SK-N-MC (cell line): ENCODE measurements around the gene ADAT1.

Source experiments
- EZH2 ChIP-seq: fragments of 200-600 bp; sonication (generic); IDR thresholded peaks from one replicate; pipeline ENCODE4 v1.6.1; 2017; ENCODE audit warnings: antibody characterized with exemption
- FOXP2 ChIP-seq: optimal IDR thresholded peaks from 2 replicates; pipeline ENCODE3; 2011; ENCODE audit warnings: mild to moderate bottlenecking, moderate library complexity; ENCODE audit not compliant: insufficient read depth; ENCODE audit errors: extremely low read length, control extremely low read depth
- POLR2AphosphoS5 ChIP-seq: IDR thresholded peaks from 2 replicates; pipeline ENCODE4 v1.6.1; 2012; ENCODE audit warnings: mild to moderate bottlenecking, low read depth, low read length, borderline replicate concordance

DNA sequence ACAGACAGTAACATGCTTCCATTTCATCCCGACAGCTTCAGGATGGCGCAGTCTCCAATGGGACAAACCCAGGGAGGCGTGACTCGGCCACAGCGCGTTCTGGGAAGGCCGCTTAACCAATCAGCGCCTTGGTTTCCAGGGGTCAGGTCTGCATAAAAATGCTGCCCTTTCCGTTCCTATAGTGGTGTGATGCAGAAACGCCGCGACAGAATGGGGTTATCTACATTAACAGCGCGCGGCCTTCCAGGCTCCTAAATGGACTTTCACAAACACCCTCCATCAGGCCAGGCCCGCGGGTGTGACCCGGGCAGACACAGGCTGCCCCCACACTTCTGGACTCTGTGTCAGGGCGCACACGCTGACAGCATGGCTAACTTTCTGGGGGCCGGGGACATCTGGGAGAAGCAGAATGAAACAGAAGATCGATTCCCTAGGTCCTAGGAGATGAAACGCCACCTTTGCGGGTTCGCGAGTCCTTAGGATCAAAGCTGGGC, 67.8 kb downstream of the ADAT1 start:
- no peak for TF ChIP-seq EZH2
- TF ChIP-seq POLR2AphosphoS5, result no peak
- TF ChIP-seq FOXP2, result no peak
